AG04450 (cell line): ENCODE data around the gene UBALD1. TPM values are rescaled to one million over a fixed set of nuclear protein-coding genes. Genes with fewer than 3 reads are reported as not detected.

Source experiments
- CTCF ChIA-PET: fragments of 300-600, 350-600 bp; formaldehyde crosslinking; extraction: SDS; loops from one replicate; lab custom pipeline; 2022; ENCODE audit warnings: antibody characterized with exemption, inconsistent platforms; lab: Charles Lee
- POLR2A ChIA-PET: fragments of 350-600 bp; formaldehyde crosslinking; extraction: SDS; loops from one replicate; lab custom pipeline; 2021; ENCODE audit warnings: antibody characterized with exemption, inconsistent platforms; lab: Yijun Ruan, JAX
- DNase-seq: peaks from one replicate; pipeline ENCODE4 v3.0.0-alpha.2; 2011; ENCODE audit warnings: low read depth, low spot score
- H3K27ac ChIP-seq: one replicate; pipeline ENCODE4 v1.5.1; 2012; ENCODE audit warnings: low read depth, low read length, control low read depth
- H3K27me3 ChIP-seq: one replicate; pipeline ENCODE4 v1.6.0; 2012; ENCODE audit warnings: low read length; ENCODE audit not compliant: control insufficient read depth, insufficient read depth
- H3K4me3 ChIP-seq: 2 replicates; pipeline ENCODE4 v1.5.1; 2011; ENCODE audit warnings: mild to moderate bottlenecking, low read depth, low read length, control low read depth
- H3K9me3 ChIP-seq: 2 replicates; pipeline ENCODE4 v1.5.1; 2012; ENCODE audit warnings: low read length; ENCODE audit not compliant: control insufficient read depth, insufficient read depth
- polyA plus RNA-seq: library from polyadenylated mRNA; depleted of rRNA; stranded (reverse); fragments of >200 nt; gene quantifications from 2 replicates; pipeline ENCODE4 v1.2.3, GENCODE V29; 2011
- TF ChIP-seq, protein P1 (sequence below): IDR thresholded peaks from 2 replicates; pipeline ENCODE4 v1.5.1; 2011; ENCODE audit warnings: low read depth, low read length, control low read depth, inconsistent platforms

UBALD1 gene
- polyA plus RNA-seq, 1 experiment: 4.1 TPM

DNA sequence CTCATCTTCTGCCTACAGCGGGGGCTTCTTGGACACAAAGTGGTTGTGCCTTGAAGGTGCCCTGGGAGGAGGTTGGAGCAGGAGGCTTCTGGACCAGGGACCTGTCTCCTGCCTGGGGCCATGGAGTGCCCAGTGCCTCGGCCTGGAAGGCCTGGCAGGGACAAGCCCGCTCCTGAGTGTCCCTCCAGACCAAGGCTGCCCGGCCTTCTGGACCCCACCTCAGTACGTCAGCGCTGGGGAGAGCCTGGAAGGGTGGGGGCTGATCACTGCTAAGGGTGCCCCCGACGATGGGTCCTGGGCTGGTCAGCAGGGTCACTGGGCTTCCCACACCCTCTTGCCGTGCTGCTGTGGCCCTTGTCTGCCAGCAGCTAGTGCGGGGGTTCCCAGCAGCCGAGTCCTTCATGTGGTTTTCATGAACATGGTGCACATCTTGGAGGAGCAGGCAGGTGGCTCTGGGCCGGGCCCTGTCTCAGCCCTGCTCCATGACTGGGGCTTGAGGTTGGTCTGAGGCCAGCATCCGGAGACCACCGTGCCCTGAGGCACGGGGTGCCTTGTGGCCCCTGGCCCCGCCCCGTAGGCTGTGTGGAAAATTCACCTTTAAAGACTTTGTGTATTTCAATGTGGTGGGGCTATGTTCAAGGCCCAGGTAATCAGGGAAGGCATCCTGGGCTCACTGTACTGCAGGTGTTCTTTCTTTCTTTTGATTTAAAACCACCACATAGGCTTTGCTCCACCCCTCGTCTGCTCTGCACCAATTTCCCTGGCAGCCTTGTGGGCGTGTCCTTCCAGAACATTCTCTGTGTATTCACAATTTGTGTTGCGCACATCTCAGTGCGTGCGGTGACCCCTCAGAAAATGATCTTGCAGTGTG lies 32.3 kb upstream of the UBALD1 start:
- CTCF ChIA-PET: no interaction called here
- H3K9me3 ChIP-seq: peaks cover 20% of the 10 kb centered on the region; the same call in 1 of the 2 replicates

GRCh38 chr16:4641895-4642294 lies 27.2 kb upstream of the UBALD1 start:
- TF ChIP-seq, protein P1, sequence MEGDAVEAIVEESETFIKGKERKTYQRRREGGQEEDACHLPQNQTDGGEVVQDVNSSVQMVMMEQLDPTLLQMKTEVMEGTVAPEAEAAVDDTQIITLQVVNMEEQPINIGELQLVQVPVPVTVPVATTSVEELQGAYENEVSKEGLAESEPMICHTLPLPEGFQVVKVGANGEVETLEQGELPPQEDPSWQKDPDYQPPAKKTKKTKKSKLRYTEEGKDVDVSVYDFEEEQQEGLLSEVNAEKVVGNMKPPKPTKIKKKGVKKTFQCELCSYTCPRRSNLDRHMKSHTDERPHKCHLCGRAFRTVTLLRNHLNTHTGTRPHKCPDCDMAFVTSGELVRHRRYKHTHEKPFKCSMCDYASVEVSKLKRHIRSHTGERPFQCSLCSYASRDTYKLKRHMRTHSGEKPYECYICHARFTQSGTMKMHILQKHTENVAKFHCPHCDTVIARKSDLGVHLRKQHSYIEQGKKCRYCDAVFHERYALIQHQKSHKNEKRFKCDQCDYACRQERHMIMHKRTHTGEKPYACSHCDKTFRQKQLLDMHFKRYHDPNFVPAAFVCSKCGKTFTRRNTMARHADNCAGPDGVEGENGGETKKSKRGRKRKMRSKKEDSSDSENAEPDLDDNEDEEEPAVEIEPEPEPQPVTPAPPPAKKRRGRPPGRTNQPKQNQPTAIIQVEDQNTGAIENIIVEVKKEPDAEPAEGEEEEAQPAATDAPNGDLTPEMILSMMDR: no peak
- no peak for DNase-seq
- H3K27ac ChIP-seq: no peak overlapping the region
- CTCF ChIA-PET: no interaction called here
- H3K27me3 ChIP-seq: no peaks in the 10 kb centered on the region
- no peak overlapping the region for H3K4me3 ChIP-seq
- POLR2A ChIA-PET: no interaction called here
- peaks cover 7% of the 10 kb centered on the region; the same call in 1 of the 2 replicates for H3K9me3 ChIP-seq

More for the DNA sequence above, 32.3 kb upstream of the UBALD1 start:
- H3K27ac ChIP-seq: no peak overlapping the region
- DNase-seq: no peak
- H3K27me3 ChIP-seq: no peaks in the 10 kb centered on the region
- no peak overlapping the region for H3K4me3 ChIP-seq
- TF ChIP-seq, protein P1: no peak
- POLR2A ChIA-PET: no interaction called here

DNA sequence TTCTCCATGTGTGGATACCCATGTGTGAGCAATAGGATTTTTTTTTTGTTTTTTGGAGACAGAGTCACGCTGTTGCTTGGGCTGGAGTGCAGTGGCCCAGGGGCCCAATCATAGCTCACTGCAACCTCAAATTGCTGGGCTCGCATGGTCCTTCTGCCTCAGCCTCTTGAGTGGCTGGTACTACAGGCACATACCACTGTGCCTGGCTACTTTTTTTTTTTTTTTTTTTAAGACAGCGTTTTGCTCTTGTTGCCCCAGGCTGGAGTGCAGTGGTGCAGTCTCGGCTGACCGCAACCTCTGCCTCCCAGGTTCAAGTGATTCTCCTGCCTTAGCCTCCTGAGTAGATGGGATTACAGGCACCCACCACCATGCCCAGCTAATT lies 26.6 kb upstream of the UBALD1 start:
- TF ChIP-seq, protein P1: no peak
- CTCF ChIA-PET: no interaction called here

DNA sequence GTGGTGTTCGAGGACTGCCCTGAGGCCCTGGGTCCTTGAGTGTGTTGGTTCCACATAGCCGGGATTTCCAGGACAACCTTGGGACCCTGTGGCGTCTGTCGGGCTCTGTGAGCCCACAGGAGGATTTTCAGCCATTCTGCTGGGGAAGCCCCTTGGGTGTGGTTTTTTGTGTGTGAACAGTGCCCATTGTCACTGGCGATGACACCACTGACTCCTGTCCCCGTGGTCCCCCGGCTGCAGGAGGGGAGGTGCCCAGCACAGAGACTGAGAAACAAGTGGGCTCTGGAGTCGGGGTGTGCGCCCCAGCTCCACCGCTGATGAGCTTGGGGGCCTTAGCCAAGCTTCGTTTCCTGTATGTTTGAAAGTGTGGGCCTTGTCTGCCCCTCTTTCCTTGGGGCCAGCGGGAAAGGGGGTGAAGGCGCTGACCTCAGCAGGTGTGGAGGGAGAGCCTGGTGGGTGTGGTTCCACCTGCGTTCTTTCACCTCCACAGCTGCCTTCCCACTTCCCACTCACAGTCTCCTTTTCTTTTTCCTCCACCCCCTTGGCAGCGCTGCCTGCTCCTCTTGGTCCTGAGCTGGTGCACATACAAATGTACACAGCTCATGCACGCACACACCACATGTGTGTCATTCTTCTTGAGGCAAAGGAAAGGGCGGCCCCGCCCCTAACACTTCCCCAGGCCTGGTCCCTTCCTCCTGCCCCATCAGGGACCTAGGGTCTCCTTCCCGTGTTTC lies 26.1 kb upstream of the UBALD1 start:
- Histone ChIP-seq H3K27ac (no peak overlapping the region), H3K9me3 (no peaks in the 10 kb centered on the region), H3K4me3 (no peak overlapping the region), H3K27me3 (no peaks in the 10 kb centered on the region)
- no peak for DNase-seq
- CTCF ChIA-PET: interaction anchor here (0.6 kb wide), 1 partner anchor 215 kb away, joined by 8 read pairs; no protein-coding TSS in a partner anchor
- POLR2A ChIA-PET: no interaction called here
- TF ChIP-seq, protein P1: no peak

More for the DNA sequence above, 26.6 kb upstream of the UBALD1 start:
- Histone ChIP-seq H3K27me3 (no peaks in the 10 kb centered on the region), H3K4me3 (no peak overlapping the region), H3K9me3 (peaks cover under 1% of the 10 kb centered on the region; the same call in 1 of the 2 replicates), H3K27ac (no peak overlapping the region)
- DNase-seq: no peak
- POLR2A ChIA-PET: no interaction called here
